Lower leg skin (tissue), 4 donors: ENCODE measurements around the gene CEP112. TPM values are rescaled to one million over a fixed set of nuclear protein-coding genes. Genes with fewer than 3 reads are reported as not detected.

Experiments
- DNase-seq, 2 donors: peaks; one replicate each; pipeline ENCODE4 v3.0.0-alpha.2; 2019; ENCODE audit warnings: low spot score in 2 of 2
- H3K4me3 ChIP-seq: fragments of 200-600 bp; sonication (generic); 2 replicates; pipeline ENCODE4 v1.5.1; 2017; ENCODE audit warnings: mild to moderate bottlenecking, low read depth; ENCODE audit not compliant: poor library complexity, severe bottlenecking
- CTCF ChIP-seq, 3 donors: fragments of 450-650 bp; IDR thresholded peaks; one replicate each; pipeline ENCODE4 v1.5.1; 2016; ENCODE audit warnings: antibody characterized with exemption in 3 of 3, mild to moderate bottlenecking in 3 of 3, moderate library complexity in 2 of 3
- POLR2A ChIP-seq, 2 donors: fragments of 450-650 bp; IDR thresholded peaks; one replicate each; pipeline ENCODE4 v1.6.1; 2016 to 2017; ENCODE audit warnings: antibody characterized with exemption in 2 of 2, mild to moderate bottlenecking in 1 of 2, moderate library complexity in 1 of 2
- WGBS, 2 donors: methylation state at CpG; one replicate each; pipeline ENCODE4 v1.1.5; 2018; 5-methylcytosine and 5-hydroxymethylcytosine counted together
- intact Hi-C: fragments of 100-400 bp; cut with DNase I; formaldehyde crosslinking; loops from one replicate; pipeline ENCODE4 v1.15.0; 2023; ENCODE audit warnings: low total_unique reads
- total RNA-seq, 4 donors: library from RNA; depleted of rRNA; stranded (reverse); fragments of >200 nt; gene quantifications; one replicate each; pipeline ENCODE4 v1.1.0, GENCODE V29; 2016

Gene CEP112
- total RNA-seq, 4 donors from 2014 or later, result 1.6 to 7.6 (median 3.6) TPM

DNA sequence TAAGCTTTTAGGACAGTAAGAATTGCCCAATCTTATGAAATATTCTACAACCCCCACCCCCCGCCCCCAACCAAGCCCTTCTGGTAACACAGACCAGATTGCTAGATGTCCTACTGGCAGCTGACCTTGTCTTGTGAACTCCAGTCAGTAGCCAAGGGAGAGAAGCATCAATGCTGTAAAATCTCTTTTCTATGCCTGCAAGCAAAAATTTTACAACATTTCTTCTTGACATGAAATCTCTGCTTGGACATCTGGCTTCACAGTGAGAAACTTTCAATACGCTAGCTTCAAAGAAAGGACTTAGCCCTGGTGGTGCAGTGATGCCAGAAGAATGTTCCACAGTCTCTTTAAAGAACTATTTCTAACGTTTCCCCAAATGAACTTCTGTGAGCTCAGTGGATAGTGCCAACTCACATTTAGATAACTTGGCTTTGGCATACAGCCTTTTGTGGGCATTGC, 461.2 kb downstream of the CEP112 start:
- H3K4me3 ChIP-seq, result no peak overlapping the region
- peak in 1 of 2 donors; percentile 49 for DNase-seq
- TF ChIP-seq POLR2A (IDR thresholded peaks at IDR 0.05), result no peak
- intact Hi-C loops, result no loop called here
- 47 to 62% methylated on average over 3 of the region's 3 CpGs for WGBS, 2 donors

DNA sequence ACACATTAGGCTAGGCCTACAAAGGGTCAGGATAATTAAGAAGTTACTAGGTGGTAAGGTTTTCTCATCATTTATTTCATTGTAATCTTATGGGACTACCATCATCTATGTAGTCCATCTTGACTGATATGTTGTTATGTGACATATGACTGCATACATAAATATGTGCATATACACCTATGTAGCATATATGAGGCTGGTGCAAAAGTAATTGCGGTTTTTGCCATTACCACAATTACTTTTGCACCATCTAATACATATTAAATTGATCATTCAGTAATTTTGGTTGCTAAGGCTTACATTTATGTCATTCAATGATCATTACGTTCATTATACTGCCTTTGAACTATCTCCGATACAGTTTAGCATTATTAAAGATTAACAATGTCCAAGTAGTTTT, 462.7 kb downstream of the CEP112 start:
- no peak for DNase-seq
- intact Hi-C loops, result no loop called here
- no peak overlapping the region for H3K4me3 ChIP-seq
- 96 to 97% methylated on average over 3 of the region's 3 CpGs for WGBS, 2 donors
- TF ChIP-seq POLR2A (IDR thresholded peaks at IDR 0.05) (no peak), CTCF (IDR thresholded peaks at IDR 0.05) (no peak)

DNA sequence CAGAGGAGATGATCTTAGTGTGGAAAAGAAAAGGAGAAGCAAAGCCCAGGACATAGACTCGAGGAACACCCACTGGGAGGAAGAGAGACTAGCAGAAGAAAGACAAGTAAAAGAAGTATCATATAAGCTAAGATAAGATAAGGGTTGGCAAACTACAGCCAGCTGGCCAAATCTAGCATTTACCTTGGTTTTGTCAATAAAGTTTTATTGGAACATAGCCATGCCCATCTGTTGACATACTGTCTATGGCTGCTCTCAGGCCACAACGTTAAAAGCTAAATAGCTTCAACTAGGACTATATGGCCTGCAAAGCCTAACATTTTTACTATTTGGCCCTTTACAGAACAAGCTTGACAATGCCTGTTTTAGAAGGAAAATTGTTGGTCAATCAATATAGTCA, 464.1 kb downstream of the CEP112 start:
- intact Hi-C loops, result no loop called here
- TF ChIP-seq POLR2A (IDR thresholded peaks at IDR 0.05) (no peak), CTCF (IDR thresholded peaks at IDR 0.05) (no peak)
- WGBS, 2 donors, result 87 to 91% methylated on average over 2 of the region's 2 CpGs
- no peak overlapping the region for H3K4me3 ChIP-seq
- no peak for DNase-seq

DNA sequence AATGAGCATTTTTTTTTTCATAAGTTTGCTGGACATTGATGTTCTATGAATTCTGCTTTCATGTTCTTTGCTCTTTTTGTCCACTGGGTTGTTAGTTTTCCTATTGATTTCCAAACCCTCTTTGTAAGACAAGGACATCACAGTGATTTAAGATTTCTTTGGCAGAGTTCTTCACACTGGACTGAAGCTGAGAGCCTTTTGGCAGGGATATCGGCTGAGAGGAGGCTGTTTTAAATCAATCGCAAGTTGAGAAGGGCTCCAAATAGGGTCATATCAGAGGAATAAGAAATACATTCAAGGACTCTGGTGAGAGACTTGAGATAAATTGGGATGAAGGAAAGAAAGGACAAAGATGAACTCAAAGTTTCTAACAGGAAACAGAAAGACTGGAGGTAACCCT, 464.7 kb downstream of the CEP112 start:
- intact Hi-C loops, result no loop called here
- no peak for TF ChIP-seq POLR2A (IDR thresholded peaks at IDR 0.05)
- no peak for TF ChIP-seq CTCF (IDR thresholded peaks at IDR 0.05)
- H3K4me3 ChIP-seq, result no peak overlapping the region
- no peak for DNase-seq
- WGBS, 2 donors, result 65 to 74% methylated on average over 2 of the region's 2 CpGs

- TF ChIP-seq CTCF (IDR thresholded peaks at IDR 0.05) (no peak), POLR2A (IDR thresholded peaks at IDR 0.05) (no peak)
- intact Hi-C loops, result no loop called here
- WGBS, 2 donors, result 41 to 46% methylated on average over 5 of the region's 5 CpGs
- DNase-seq, result no peak
- no peak overlapping the region for H3K4me3 ChIP-seq
Measured at GRCh38 chr17:65723431-65724151, 468.3 kb downstream of the CEP112 start.

DNA sequence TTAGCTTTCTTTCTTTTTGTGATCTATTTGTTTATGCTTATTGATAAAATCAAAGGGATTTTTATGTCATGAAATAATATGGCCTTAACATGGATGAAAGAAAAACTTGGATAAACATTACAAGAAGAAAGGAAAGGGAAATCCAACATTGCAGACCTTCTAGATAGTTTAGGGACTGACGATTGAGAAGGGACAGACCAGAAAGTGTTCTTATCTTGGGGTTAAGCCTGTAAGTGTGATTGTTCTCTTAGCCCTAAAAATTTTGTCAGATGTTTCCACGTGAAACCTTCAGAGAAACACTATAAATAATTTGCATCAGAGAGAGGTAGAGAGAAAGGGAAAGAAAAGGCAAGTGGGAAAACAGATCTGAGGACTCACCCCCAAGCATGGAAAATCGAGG, 473.3 kb downstream of the CEP112 start:
- H3K4me3 ChIP-seq, result no peak overlapping the region
- 72 to 78% methylated on average over 3 of the region's 3 CpGs for WGBS, 2 donors
- intact Hi-C loops, result no loop called here
- DNase-seq, result no peak
- TF ChIP-seq CTCF (IDR thresholded peaks at IDR 0.05) (no peak), POLR2A (IDR thresholded peaks at IDR 0.05) (no peak)
